HG03439 (cell line): Measurements from ENCODE around the gene WWC1.
"Not testable (repeated sequence)": the region's sequence is repeated elsewhere in the genome, so short reads cannot be mapped to it uniquely, and the experiment has no call there.

Experiments
- ATAC-seq: cut with Tn5 transposase; IDR thresholded peaks from one replicate; pipeline ENCODE4 v1.9.1; 2021; ENCODE audit warnings: mild to moderate bottlenecking, moderate library complexity; ENCODE audit not compliant: unreplicated experiment

WWC1 gene

DNA sequence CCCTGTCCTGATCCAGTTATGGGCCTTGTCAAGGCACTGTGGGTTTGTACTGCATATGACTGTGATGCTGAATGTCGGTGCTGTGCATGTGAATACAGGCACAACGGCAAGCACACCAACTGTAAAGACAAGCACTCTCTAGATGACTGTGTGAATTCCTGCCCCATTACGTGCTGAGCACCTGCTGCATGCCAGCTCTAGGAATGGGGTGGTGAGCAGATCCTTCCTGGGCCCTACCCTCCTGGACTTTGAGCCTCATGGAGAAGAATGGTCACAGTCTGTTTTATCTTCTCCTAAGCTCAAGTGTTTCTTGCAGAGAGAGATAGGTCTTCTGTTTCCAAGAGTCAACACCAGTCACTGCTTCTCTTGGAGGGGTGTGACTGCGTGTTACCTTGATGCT, 138.9 kb downstream of the WWC1 start:
- ATAC-seq: no peak

- no peak for ATAC-seq
These were observed 141.5 kb downstream of the WWC1 start for GRCh38 chr5:168432903-168433302.

- no peak for ATAC-seq
These were observed 142.6 kb downstream of the WWC1 start for GRCh38 chr5:168434001-168434400.

GRCh38 chr5:168434746-168435321, 143.4 kb downstream of the WWC1 start:
- no peak for ATAC-seq

- ATAC-seq: not testable (repeated sequence)
These were observed 143.9 kb downstream of the WWC1 start for GRCh38 chr5:168435340-168435739.

GRCh38 chr5:168438349-168438748, 146.9 kb downstream of the WWC1 start:
- no peak for ATAC-seq

DNA sequence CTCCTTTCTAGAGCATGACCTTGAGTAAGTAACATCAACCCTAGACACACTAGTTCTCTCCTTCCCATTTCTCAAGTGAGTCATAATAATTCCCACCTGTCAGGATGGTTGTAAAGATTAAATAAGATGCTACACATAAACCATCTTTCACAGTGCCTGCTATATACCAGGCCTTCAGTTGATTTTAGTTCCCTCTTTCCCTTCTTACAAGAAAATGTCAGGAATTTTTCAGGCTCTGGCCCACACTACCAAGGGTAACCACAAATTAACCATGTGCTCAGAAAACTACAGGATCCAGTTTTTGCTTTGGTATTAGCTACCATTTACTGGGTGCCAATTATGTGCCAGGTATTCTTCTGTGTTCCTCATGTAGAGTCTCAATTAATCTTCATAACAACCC, 152.1 kb downstream of the WWC1 start:
- ATAC-seq: no peak

- ATAC-seq: no peak
These were observed 152.7 kb downstream of the WWC1 start for GRCh38 chr5:168443950-168444700.

DNA sequence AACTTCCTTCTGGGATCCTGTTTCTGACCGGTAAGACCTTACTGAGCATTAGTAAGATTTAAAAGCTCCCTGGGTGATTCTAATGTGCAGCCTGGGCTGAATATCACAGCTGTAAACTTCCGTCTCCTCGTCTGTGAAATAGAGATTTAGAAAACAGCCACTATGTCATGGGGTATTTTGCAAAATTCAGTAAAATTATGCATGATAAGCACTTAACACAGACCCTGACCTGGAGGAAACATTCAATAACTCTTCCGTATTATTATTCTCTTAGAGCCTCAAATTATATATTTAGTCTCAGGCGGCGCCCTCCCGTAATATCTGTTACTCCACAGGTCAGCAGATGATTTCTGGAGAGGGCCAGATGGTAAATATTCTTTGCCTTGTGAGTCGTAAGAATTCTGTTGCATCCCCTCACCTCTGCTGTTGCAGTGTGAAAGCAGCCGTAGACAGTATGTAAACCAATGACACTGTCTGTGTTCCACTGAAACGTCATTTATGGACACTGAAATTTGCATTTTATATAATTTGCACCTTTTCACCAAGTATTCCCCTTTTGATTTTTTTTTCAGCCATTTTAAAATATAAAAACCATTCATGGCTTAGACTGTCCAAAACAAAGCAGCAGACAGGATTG, 155.7 kb downstream of the WWC1 start:
- ATAC-seq: no peak

DNA sequence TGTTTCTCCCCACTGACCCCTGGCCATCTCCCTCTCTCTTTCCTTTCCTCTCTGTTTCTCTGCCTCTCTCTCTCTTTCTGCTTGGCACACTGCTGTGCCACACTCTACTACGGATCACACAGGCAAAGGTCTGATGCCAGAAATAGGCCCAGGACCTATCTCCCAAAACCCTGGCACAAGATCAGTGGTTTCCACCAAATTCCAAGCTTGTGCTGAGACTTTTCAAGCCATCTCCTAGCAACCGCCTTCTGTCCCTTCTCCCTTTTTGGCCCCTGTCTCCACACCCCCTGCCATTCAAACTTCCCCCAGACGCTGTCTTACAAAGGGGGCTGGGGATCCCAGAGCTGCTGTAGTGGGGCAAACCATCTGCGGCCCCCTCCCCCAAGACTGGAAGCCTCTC, 156.4 kb downstream of the WWC1 start:
- ATAC-seq: no peak

DNA sequence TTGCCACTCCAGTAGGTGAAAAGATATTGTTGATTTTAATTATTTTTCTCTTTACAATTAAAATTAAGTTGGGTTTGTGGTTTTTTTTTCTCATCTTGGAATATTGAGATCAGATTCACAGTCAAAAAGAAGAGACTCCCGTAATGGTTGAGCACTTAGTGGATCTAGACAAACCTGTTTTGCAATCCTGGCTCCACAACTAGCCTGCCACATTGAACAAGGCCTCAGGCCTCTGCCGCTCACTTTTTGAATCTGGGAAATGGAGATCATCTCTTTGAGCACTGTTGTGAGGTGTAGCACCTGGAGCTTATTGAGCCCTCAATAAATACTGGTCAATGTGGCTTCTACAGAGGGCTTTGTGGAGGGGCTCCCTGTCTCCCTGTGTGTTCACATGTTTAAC, 157.7 kb downstream of the WWC1 start:
- ATAC-seq: no peak

GRCh38 chr5:168451565-168451964, 160.1 kb downstream of the WWC1 start:
- ATAC-seq: no peak

DNA sequence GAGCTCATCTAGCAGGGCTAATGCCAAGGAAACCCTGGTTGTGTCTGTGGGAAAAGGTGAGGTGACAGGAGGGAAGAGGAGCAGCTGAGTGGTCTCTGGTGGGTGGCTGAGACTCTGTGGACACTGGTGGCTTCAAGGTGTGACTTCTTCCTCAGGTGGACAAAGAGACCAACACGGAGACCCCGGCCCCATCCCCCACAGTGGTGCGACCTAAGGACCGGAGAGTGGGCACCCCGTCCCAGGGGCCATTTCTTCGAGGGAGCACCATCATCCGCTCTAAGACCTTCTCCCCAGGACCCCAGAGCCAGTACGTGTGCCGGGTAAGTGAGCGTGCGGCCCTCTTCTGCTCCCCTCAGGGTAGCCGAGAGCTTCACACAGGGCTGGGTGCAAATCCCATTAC, 163.8 kb downstream of the WWC1 start:
- ATAC-seq: no peak

- ATAC-seq: no peak
These were observed 166.1 kb downstream of the WWC1 start for GRCh38 chr5:168457542-168457941.

DNA sequence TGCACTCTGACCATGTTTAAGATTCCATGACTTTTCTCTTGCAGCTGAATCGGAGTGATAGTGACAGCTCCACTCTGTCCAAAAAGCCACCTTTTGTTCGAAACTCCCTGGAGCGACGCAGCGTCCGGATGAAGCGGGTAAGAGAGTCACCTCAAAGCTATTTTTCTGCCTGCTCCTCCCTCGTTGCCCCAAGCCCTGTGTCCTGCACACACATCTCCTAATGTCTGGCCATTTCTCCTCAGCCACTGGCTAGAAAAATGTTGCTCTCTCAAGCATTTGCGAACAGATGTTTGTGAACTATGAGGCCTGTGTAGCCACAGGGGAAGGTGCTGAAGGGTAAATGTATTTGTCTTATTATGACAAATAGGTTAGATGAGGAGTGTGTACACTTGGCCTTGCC, 169.2 kb downstream of the WWC1 start:
- ATAC-seq: no peak

- no peak for ATAC-seq
These were observed 171.6 kb downstream of the WWC1 start for GRCh38 chr5:168463081-168463480.

- no peak for ATAC-seq
These were observed 172.8 kb downstream of the WWC1 start for GRCh38 chr5:168464214-168464613.

- no peak for ATAC-seq
These were observed 173.2 kb downstream of the WWC1 start for GRCh38 chr5:168464641-168465040.

DNA sequence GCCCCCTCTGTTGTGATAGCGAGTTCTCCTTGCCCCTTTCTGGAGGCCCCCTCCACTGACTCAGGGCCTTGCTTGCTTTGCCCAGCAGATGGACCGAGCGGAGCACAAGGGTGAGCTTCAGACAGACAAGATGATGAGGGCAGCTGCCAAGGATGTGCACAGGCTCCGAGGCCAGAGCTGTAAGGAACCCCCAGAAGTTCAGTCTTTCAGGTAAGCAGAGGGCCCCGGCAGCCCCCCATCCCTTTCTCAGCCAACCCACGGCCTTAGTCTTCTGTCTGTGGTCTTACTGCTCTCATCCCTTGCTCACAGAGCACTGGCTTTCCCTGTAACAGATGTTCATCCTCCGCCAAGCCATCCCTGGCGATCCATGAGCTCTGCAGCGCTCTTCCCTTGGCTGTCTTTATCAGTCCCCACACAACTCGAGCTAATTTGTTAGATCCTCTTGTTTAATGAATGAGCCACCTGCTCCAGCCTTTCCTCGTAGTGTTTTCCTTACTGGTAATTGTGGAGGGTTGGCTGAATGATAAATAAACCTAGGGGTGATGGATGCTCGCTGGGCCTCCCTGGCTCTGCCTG, 176.4 kb downstream of the WWC1 start:
- no peak for ATAC-seq

GRCh38 chr5:168468836-168469235, 177.4 kb downstream of the WWC1 start:
- no peak for ATAC-seq

- ATAC-seq: no peak
These were observed 178.4 kb downstream of the WWC1 start for GRCh38 chr5:168469816-168470215.

- ATAC-seq: no peak
These were observed 180.3 kb downstream of the WWC1 start for GRCh38 chr5:168471785-168472184.
